Thyroid gland (tissue), 4 donors: ENCODE measurements around the gene APC2.

Experiments
- CTCF ChIP-seq, 6 experiments: fragments of 200-600 bp in 3 of 6; fragments of 450-650 bp in 3 of 6; sonication (generic) in 3 of 6; IDR thresholded peaks; one replicate each; pipeline ENCODE4 v1.5.1; 2016 to 2019; ENCODE audit warnings: antibody characterized with exemption in 6 of 6, mild to moderate bottlenecking in 2 of 6, inconsistent platforms in 1 of 6, moderate library complexity in 1 of 6
- POLR2A ChIP-seq, 2 donors: fragments of 450-650 bp; IDR thresholded peaks; one replicate each; pipeline ENCODE4 v1.6.1; 2017; ENCODE audit warnings: antibody characterized with exemption in 2 of 2, mild to moderate bottlenecking in 2 of 2, moderate library complexity in 1 of 2

GRCh38 chr19:1430246-1430645 is 19.7 kb upstream of the APC2 start:
- no peak for TF ChIP-seq CTCF (IDR thresholded peaks at IDR 0.05)
- no peak for TF ChIP-seq POLR2A (IDR thresholded peaks at IDR 0.05)
